HG03520 (cell line): ENCODE measurements around the gene KLK3.

ENCODE experiments used
- ATAC-seq: cut with Tn5 transposase; IDR thresholded peaks from one replicate; pipeline ENCODE4 v1.9.1; 2021; ENCODE audit warnings: mild to moderate bottlenecking, moderate library complexity; ENCODE audit not compliant: unreplicated experiment

The KLK3 gene

GRCh38 chr19:50830266-50831025, 24.3 kb upstream of the KLK3 start:
- ATAC-seq: no peak

- no peak for ATAC-seq
Measured at GRCh38 chr19:50831026-50831396, 23.7 kb upstream of the KLK3 start.

- ATAC-seq: no peak
Measured at GRCh38 chr19:50832666-50833065, 22.0 kb upstream of the KLK3 start.

- ATAC-seq: no peak
Measured at GRCh38 chr19:50833117-50833801, 21.5 kb upstream of the KLK3 start, which contains the start of gene KLK15. TSS of gene KLK15 (minus strand) at chr19:50833574. CDS start at chr19:50831492, 2,082 bp downstream.

GRCh38 chr19:50833802-50834167, 20.9 kb upstream of the KLK3 start:
- ATAC-seq: no peak

- no peak for ATAC-seq
Measured at GRCh38 chr19:50835103-50835784, 19.5 kb upstream of the KLK3 start.

- peak; percentile 48 for ATAC-seq
Measured at GRCh38 chr19:50835785-50836542, 18.8 kb upstream of the KLK3 start.

- no peak for ATAC-seq
Measured at GRCh38 chr19:50836543-50837195, 18.0 kb upstream of the KLK3 start.

GRCh38 chr19:50837300-50837699, 17.4 kb upstream of the KLK3 start:
- no peak for ATAC-seq

GRCh38 chr19:50838239-50838638, 16.5 kb upstream of the KLK3 start:
- no peak for ATAC-seq

GRCh38 chr19:50839712-50840655, 14.7 kb upstream of the KLK3 start:
- ATAC-seq: no peak

GRCh38 chr19:50842130-50842529, 12.6 kb upstream of the KLK3 start:
- ATAC-seq: no peak

- no peak for ATAC-seq
Measured at GRCh38 chr19:50843205-50843604, 11.5 kb upstream of the KLK3 start.

GRCh38 chr19:50843701-50844221, 11.0 kb upstream of the KLK3 start:
- no peak for ATAC-seq

- ATAC-seq: no peak
Measured at GRCh38 chr19:50844296-50844935, 10.3 kb upstream of the KLK3 start.

GRCh38 chr19:50850738-50851137, 4.0 kb upstream of the KLK3 start:
- ATAC-seq: no peak

- ATAC-seq: no peak
Measured at GRCh38 chr19:50851620-50852019, 3.1 kb upstream of the KLK3 start.

- no peak for ATAC-seq
Measured at GRCh38 chr19:50857366-50857765, 2.7 kb downstream of the KLK3 start.

- ATAC-seq: no peak
Measured at GRCh38 chr19:50858886-50859285, 4.2 kb downstream of the KLK3 start.
